ENCODE results near the gene DLX6. TPM values are rescaled to one million over a fixed set of nuclear protein-coding genes. Genes with fewer than 3 reads are reported as not detected.

Gene DLX6
- total RNA-seq, 1 donor: not detected

GRCh38 chr7:96995406-96996110, 9.8 kb upstream of the DLX6 start:
- DNase-seq (ENCODE audit: low read depth): no peak
- no peak overlapping the region for H3K4me3 ChIP-seq (ENCODE audit: low read depth, low read length)
- TF ChIP-seq, protein P1, sequence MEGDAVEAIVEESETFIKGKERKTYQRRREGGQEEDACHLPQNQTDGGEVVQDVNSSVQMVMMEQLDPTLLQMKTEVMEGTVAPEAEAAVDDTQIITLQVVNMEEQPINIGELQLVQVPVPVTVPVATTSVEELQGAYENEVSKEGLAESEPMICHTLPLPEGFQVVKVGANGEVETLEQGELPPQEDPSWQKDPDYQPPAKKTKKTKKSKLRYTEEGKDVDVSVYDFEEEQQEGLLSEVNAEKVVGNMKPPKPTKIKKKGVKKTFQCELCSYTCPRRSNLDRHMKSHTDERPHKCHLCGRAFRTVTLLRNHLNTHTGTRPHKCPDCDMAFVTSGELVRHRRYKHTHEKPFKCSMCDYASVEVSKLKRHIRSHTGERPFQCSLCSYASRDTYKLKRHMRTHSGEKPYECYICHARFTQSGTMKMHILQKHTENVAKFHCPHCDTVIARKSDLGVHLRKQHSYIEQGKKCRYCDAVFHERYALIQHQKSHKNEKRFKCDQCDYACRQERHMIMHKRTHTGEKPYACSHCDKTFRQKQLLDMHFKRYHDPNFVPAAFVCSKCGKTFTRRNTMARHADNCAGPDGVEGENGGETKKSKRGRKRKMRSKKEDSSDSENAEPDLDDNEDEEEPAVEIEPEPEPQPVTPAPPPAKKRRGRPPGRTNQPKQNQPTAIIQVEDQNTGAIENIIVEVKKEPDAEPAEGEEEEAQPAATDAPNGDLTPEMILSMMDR (IDR thresholded peaks at IDR 0.05; ENCODE audit: insufficient read depth, low read length): no peak

- TF ChIP-seq, protein P1 (IDR thresholded peaks at IDR 0.05; ENCODE audit: insufficient read depth, low read length): no peak
- DNase-seq (ENCODE audit: low read depth): no peak
- H3K4me3 ChIP-seq (ENCODE audit: low read depth, low read length): no peak overlapping the region
These were observed 9.0 kb upstream of the DLX6 start for GRCh38 chr7:96996111-96996957.

DNA sequence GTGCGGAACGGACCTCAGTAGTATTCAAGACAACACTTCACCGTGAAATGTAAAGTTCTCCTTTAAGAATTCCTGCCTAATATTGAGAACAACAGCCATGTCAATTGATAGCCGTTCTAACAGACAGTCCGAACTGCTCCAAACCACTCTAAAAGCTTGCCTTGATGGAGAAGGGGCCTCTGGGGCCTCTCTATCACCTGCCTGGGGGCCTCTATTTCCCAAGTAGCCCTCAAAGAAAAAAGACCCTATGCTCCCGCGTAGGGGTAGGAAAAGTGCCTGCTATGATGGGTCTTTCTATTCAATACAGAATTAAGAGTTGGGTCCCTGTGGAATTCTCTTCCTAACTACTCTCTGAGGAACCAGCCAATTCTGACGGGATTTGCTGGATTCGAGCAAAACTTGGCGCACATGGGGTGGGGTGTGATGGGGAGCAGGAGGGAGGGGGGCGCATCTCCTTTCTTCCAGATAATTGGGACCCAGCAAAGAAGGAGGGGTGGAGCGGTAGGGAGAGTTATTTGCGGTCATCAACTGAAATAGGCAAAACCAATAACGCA, 8.3 kb upstream of the DLX6 start:
- TF ChIP-seq, protein P1 (IDR thresholded peaks at IDR 0.05; ENCODE audit: insufficient read depth, low read length): no peak
- no peak for DNase-seq (ENCODE audit: low read depth)
- H3K4me3 ChIP-seq (ENCODE audit: low read depth, low read length): no peak overlapping the region

GRCh38 chr7:96997512-96998032, 7.8 kb upstream of the DLX6 start:
- no peak overlapping the region for H3K4me3 ChIP-seq (ENCODE audit: low read depth, low read length)
- TF ChIP-seq, protein P1 (IDR thresholded peaks at IDR 0.05; ENCODE audit: insufficient read depth, low read length): no peak
- DNase-seq (ENCODE audit: low read depth): no peak

- no peak for DNase-seq (ENCODE audit: low read depth)
- TF ChIP-seq, protein P1 (IDR thresholded peaks at IDR 0.05; ENCODE audit: insufficient read depth, low read length): no peak
- no peak overlapping the region for H3K4me3 ChIP-seq (ENCODE audit: low read depth, low read length)
These were observed 7.0 kb upstream of the DLX6 start for GRCh38 chr7:96998333-96998732.

GRCh38 chr7:96998744-96999143, 6.6 kb upstream of the DLX6 start:
- DNase-seq (ENCODE audit: low read depth): no peak
- TF ChIP-seq, protein P1 (IDR thresholded peaks at IDR 0.05; ENCODE audit: insufficient read depth, low read length): no peak
- no peak overlapping the region for H3K4me3 ChIP-seq (ENCODE audit: low read depth, low read length)
